DMS 273 (cell line): Measurements from ENCODE around the gene ABHD17A.
"Not testable (repeated sequence)": the region's sequence is repeated elsewhere in the genome, so short reads cannot be mapped to it uniquely, and the experiment has no call there.

Experiments used
- DNase-seq: peaks from one replicate; lab custom pipeline; 2025; ENCODE audit not compliant: unreplicated experiment; lab: John Stamatoyannopoulos, UW

ABHD17A gene

GRCh38 chr19:1910177-1910576 is 24.9 kb upstream of the ABHD17A start:
- no peak for DNase-seq

DNA sequence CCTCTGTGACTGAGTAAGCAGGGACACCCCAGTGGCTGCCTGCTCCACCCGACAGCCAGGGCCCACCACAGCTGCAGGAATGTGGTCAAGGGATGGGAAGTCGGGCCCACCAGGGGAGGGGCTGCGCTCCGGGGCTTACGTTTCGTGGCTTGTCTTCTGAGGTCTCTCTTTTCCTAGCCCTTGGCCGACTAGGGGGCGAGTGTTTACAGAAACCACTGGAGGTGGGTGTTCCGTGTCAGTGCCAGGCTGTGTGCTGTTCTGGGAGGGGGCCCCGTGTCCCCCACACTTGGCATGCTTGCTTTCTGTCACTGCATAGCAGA is 24.4 kb upstream of the ABHD17A start:
- no peak for DNase-seq

DNA sequence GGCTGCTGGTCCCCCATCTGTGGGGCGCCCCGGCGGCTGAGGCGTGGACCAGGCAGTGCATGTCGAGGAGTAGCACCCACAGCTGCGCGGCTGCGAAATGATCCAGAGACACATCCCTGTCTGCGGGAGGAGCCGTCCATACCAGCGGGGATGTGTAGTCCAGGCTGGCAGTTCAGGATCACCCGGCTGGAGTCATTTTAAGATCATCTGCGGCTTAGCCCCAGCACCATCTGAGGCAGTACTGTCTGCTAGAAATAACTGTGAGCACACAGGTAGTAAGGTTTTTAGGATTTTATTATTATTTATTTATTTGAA is 23.0 kb upstream of the ABHD17A start:
- DNase-seq: no peak

DNA sequence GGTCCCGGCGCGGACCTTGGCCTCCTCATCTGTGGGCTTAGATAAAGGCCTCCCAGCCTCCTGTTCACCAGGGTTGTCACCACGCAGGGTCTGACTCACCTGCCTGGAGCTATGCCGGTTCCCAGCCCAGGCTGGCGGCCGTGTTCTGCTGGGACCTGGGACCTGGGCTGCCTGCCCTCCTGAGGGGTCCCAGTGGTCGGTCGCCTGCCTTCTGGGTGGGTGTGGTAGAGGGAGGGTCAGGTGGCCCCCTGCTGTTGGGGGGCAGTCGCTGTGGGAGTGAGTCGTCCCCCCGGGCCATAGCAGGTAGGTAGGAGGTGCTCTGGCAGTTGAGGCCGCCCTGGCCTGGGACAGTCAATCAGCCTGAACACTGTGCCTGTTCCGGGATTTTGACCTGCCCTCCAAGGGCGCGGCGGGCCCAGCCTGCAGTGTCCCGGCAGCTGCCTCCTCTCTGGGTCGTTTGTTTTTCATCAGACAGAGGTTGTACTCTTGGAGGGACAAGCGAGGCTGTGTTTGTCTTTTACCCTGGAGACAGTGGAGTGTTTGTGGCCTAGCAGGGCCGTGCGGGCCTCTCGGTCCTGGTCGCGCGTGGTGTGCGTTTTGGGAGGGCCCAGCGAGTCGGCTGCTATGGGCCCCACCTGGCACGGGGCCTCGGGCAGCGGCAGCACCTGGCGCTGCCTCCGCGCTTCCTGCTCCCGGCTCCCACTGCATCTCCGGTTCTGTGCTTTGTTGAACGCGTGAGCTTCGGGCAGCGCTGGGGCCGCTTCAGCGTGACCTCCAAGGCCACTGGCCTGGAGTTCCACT is 22.5 kb upstream of the ABHD17A start:
- DNase-seq: no peak

DNA sequence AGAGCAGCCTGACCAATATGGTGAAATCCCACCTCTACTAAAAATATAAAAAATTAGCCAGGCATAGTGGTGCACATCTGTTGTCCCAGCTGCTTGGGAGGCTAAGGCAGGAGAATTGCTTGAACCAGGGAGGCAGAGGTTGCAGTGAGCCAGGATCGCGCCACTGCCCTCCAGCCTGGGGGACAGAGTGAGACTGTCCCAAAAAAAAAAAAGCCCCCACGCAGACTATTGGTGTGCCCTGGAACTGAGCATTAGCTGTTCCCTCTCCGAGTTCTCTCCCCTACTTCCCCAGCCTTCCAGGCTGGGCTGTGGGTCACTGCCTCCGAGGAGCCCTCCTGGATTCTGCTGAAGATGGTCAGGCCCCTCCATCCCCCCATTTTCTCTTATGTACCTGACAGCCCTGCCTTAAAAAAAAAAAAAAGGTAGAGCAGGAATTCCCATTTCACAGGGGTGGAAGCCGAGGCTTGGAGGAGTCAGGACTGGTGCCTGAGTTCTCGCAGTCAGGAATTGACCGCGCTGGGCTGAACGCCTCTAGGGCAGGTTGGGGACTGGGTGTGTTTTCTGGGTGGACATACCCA is 21.8 kb upstream of the ABHD17A start:
- no peak for DNase-seq

GRCh38 chr19:1905863-1906375 is 20.6 kb upstream of the ABHD17A start:
- DNase-seq: no peak

GRCh38 chr19:1905110-1905862 is 20.0 kb upstream of the ABHD17A start, which contains the start of the genes ADAT3 and SCAMP4:
Gene ADAT3 (plus strand): TSS chr19:1905399. CDS start chr19:1912048, 6,649 bp downstream.
Gene SCAMP4 (plus strand): TSS chr19:1905399. CDS start chr19:1915020, 9,621 bp downstream.
- DNase-seq: peak; percentile 99

- DNase-seq: no peak
These were observed 19.5 kb upstream of the ABHD17A start for GRCh38 chr19:1904860-1905109.

DNA sequence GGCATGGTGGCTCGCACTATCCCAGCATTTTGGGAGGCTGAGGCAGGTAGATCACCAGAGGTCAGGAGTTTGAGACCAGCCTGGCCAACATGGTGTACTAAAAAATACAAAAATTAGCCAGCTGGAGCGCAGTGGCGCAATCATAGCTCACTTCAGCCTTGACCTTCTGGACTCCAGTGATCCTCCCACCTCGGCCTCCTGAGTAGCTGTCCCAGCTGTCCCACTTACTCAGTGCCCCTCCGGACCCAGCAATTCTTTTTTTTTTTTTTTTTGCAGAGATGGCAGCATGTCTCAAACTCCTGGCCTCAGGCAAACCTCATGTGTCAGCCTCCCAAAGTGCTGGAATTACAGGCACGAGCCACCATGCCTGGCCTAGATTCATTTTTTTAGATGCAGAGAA is 17.6 kb upstream of the ABHD17A start:
- no peak for DNase-seq

GRCh38 chr19:1901940-1902404 is 16.7 kb upstream of the ABHD17A start:
- DNase-seq: no peak

GRCh38 chr19:1896508-1896907 is 11.2 kb upstream of the ABHD17A start:
- DNase-seq: no peak

DNA sequence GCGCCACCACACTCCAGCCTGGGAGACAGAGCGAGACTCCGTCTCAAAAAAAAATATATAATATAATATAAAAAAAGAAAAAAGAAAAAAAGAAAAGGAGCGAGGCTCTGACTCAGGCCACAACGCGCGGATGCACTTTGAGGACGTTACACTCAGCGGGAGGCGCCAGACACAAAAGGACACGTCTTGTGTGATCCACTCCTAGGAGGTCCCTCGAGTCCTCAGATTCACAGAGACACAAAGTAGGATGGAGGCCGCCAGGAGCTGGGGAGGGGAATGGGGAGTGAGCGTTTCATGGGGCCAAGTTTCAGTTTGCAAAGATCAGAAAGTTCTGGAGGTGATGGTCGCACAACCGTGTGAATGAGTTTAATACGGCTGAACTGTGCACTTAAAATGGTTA is 8.5 kb upstream of the ABHD17A start:
- DNase-seq: no peak

- no peak for DNase-seq
These were observed 4.6 kb upstream of the ABHD17A start for GRCh38 chr19:1889907-1890306.

DNA sequence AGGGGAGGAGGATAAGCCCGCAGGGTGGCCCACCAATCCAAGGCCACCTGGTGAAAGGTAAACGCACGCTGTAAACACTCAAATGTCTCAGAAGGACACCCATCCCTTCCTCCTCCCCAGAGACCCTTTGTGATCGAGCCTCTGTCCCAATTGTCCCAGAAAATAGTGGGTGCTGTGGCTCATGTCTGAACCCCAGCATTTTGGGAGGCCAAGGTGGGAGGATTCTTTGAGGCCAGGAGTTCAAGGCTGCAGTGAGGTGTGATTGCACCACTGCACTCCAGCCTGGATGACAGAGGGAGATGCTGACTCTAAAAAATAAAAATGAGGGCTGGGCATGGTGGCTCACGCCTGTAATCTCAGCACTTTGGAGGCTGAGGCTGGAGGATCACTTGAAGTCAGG is 3.1 kb upstream of the ABHD17A start:
- DNase-seq: no peak

- DNase-seq: not testable (repeated sequence)
These were observed 1.1 kb upstream of the ABHD17A start for GRCh38 chr19:1886360-1886759.

DNA sequence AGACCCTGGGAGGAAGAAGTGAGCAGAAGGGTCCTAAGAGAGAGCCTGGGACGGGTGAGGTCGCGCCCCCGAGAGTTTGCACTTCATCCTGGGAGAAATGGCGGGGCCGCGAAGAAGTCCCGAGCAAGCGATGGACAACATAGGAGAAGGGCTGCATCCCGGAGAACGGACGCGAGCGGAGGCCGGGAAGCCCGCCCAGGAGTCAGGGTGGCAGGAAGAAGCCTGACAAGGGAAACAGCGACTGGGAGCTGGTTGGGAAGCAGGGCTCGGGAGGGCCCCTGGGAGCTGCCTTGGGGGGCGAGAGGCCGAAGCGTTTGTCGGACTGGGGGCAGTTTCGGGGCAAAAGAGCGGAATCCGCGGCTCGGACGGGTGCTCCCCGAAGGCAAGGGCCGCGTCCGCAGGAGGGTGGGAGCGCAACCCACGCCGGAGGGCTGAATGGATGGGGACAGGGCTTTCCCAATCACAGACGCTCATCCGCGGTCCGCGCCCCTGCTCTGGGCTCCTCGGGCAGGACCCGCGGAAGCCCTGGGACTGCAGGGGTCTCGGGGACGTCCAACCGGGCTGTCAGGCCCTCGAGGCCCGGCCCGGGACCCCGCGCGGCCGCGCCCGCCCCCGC is 469 bp downstream of the ABHD17A start:
- peak; percentile 56 for DNase-seq

- DNase-seq: no peak
These were observed 991 bp downstream of the ABHD17A start for GRCh38 chr19:1884291-1884718.

GRCh38 chr19:1883784-1884183 is 1.5 kb downstream of the ABHD17A start:
- DNase-seq: no peak

GRCh38 chr19:1882786-1883692 is 2.3 kb downstream of the ABHD17A start:
- no peak for DNase-seq

- DNase-seq: no peak
These were observed 3.1 kb downstream of the ABHD17A start for GRCh38 chr19:1882089-1882785.
